Measurements from ENCODE around the gene DENND4B.
"Not testable (repeated sequence)": the region's sequence is repeated elsewhere in the genome, so short reads cannot be mapped to it uniquely, and the experiment has no call there.

The DENND4B gene

GRCh38 chr1:153919876-153920852 lies 26.4 kb downstream of the DENND4B start:
- H3K4me3 ChIP-seq: peak overlapping the region; percentile 27
- no peak for TF ChIP-seq CTCF (IDR thresholded peaks at IDR 0.05)
- peak overlapping the region; percentile 20 to 28 for H3K27ac ChIP-seq
- no peak for DNase-seq (ENCODE audit: low spot score)

GRCh38 chr1:153916297-153916696 lies 30.2 kb downstream of the DENND4B start:
- H3K4me3 ChIP-seq: no peak overlapping the region
- H3K27ac ChIP-seq: no peak overlapping the region
- no peak for DNase-seq (ENCODE audit: low spot score)
- no peak for TF ChIP-seq CTCF (IDR thresholded peaks at IDR 0.05)

GRCh38 chr1:153912349-153912748 lies 34.2 kb downstream of the DENND4B start:
- no peak for DNase-seq (ENCODE audit: low spot score)
- Histone ChIP-seq H3K4me3 (no peak overlapping the region), H3K27ac (no peak overlapping the region)
- no peak for TF ChIP-seq CTCF (IDR thresholded peaks at IDR 0.05)

- DNase-seq (ENCODE audit: low spot score); H3K27ac ChIP-seq; H3K4me3 ChIP-seq: not testable (repeated sequence)
Measured at GRCh38 chr1:153910560-153910959, 36.0 kb downstream of the DENND4B start.

- no peak for TF ChIP-seq CTCF (IDR thresholded peaks at IDR 0.05)
- Histone ChIP-seq H3K27ac (no peak overlapping the region), H3K4me3 (no peak overlapping the region)
- no peak for DNase-seq (ENCODE audit: low spot score)
Measured at GRCh38 chr1:153908071-153908470, 38.4 kb downstream of the DENND4B start.

GRCh38 chr1:153907134-153907533 lies 39.4 kb downstream of the DENND4B start:
- no peak for TF ChIP-seq CTCF (IDR thresholded peaks at IDR 0.05)
- DNase-seq (ENCODE audit: low spot score): no peak
- no peak overlapping the region for H3K27ac ChIP-seq
- no peak overlapping the region for H3K4me3 ChIP-seq

GRCh38 chr1:153906396-153906795 lies 40.1 kb downstream of the DENND4B start:
- no peak overlapping the region for H3K4me3 ChIP-seq
- DNase-seq (ENCODE audit: low spot score): no peak
- no peak overlapping the region for H3K27ac ChIP-seq
- no peak for TF ChIP-seq CTCF (IDR thresholded peaks at IDR 0.05)

- H3K4me3 ChIP-seq; DNase-seq (ENCODE audit: low spot score); H3K27ac ChIP-seq: not testable (repeated sequence)
Measured at GRCh38 chr1:153905908-153906307, 40.6 kb downstream of the DENND4B start.
